HepG2 (cell line): ENCODE results near the gene HSF4. TPM values are rescaled to one million over a fixed set of nuclear protein-coding genes. Genes with fewer than 3 reads are reported as not detected.
A peak's percentile ranks its signal among the peaks of the same experiment; 100 is the strongest.

Source experiments
- ADNP ChIP-seq: sonication (generic); formaldehyde crosslinking; IDR thresholded peaks from 2 replicates; pipeline ENCODE4 v1.4.0; 2020; ENCODE audit warnings: missing genetic modification reagents
- ATF7-NPFF ChIP-seq: sonication (generic); formaldehyde crosslinking; IDR thresholded peaks from 2 replicates; pipeline ENCODE4 v1.8.1; 2023; ENCODE audit warnings: mild to moderate bottlenecking, low read depth, missing genetic modification reagents, moderate library complexity
- DBP ChIP-seq: sonication (generic); formaldehyde crosslinking; IDR thresholded peaks from 2 replicates; pipeline ENCODE4 v1.4.0; 2020; ENCODE audit warnings: missing genetic modification reagents; ENCODE audit errors: not compliant biosample characterization
- HNF1B ChIP-seq: sonication (generic); formaldehyde crosslinking; IDR thresholded peaks from 2 replicates; pipeline ENCODE4 v1.5.1; 2020; ENCODE audit warnings: mild to moderate bottlenecking, moderate library complexity, missing genetic modification reagents
- KDM5A ChIP-seq: fragments of 200-600 bp; sonication (generic); IDR thresholded peaks from 2 replicates; pipeline ENCODE4 v1.7.0; 2018; ENCODE audit warnings: antibody characterized with exemption, mild to moderate bottlenecking, low read length, borderline replicate concordance
- KLF9 ChIP-seq: IDR thresholded peaks from 2 replicates; pipeline ENCODE4 v1.6.1; 2016; ENCODE audit warnings: low read depth
- MED8 ChIP-seq: sonication (generic); formaldehyde crosslinking; IDR thresholded peaks from 2 replicates; pipeline ENCODE4 v1.8.1; 2023; ENCODE audit warnings: mild to moderate bottlenecking, missing genetic modification reagents; ENCODE audit not compliant: insufficient replicate concordance
- MIER3 ChIP-seq: IDR thresholded peaks from 2 replicates; pipeline ENCODE4 v1.6.1; 2016; ENCODE audit warnings: missing compliant biosample characterization, borderline replicate concordance
- NR2C2 ChIP-seq: sonication (generic); formaldehyde crosslinking; IDR thresholded peaks from 2 replicates; pipeline ENCODE4 v1.4.0; 2020; ENCODE audit warnings: missing genetic modification reagents, mild to moderate bottlenecking, moderate library complexity, borderline replicate concordance
- PRDM15 ChIP-seq: sonication (generic); formaldehyde crosslinking; IDR thresholded peaks from 2 replicates; pipeline ENCODE4 v1.4.0; 2020; ENCODE audit warnings: missing genetic modification reagents
- RFX3 ChIP-seq: IDR thresholded peaks from 2 replicates; pipeline ENCODE4 v1.6.1; 2016; ENCODE audit warnings: missing biosample characterization, missing genetic modification reagents
- SMAD3 ChIP-seq: sonication (generic); formaldehyde crosslinking; IDR thresholded peaks from 2 replicates; pipeline ENCODE4 v1.4.0; 2020; ENCODE audit warnings: missing genetic modification reagents
- SP4 ChIP-seq: sonication (generic); formaldehyde crosslinking; IDR thresholded peaks from 2 replicates; pipeline ENCODE4 v1.8.1; 2023; ENCODE audit warnings: mild to moderate bottlenecking, missing genetic modification reagents
- TEF ChIP-seq: sonication (generic); formaldehyde crosslinking; IDR thresholded peaks from 2 replicates; pipeline ENCODE4 v1.5.0; 2020; ENCODE audit warnings: missing genetic modification reagents
- WIZ ChIP-seq: sonication (generic); formaldehyde crosslinking; IDR thresholded peaks from 2 replicates; pipeline ENCODE4 v1.5.1; 2020; ENCODE audit warnings: mild to moderate bottlenecking, missing genetic modification reagents
- ZBTB21 ChIP-seq: sonication (generic); formaldehyde crosslinking; IDR thresholded peaks from 2 replicates; pipeline ENCODE4 v1.4.0; 2020; ENCODE audit warnings: missing genetic modification reagents
- ZBTB3 ChIP-seq: sonication (generic); formaldehyde crosslinking; IDR thresholded peaks from 2 replicates; pipeline ENCODE4 v1.4.0; 2020; ENCODE audit warnings: low read depth, mild to moderate bottlenecking, moderate library complexity, missing genetic modification reagents, borderline replicate concordance
- ZFP37 ChIP-seq: sonication (generic); formaldehyde crosslinking; IDR thresholded peaks from 2 replicates; pipeline ENCODE4 v1.4.0; 2020; ENCODE audit warnings: missing genetic modification reagents, borderline replicate concordance
- ZNF232 ChIP-seq: sonication (generic); formaldehyde crosslinking; IDR thresholded peaks from 2 replicates; pipeline ENCODE4 v1.4.0; 2020; ENCODE audit warnings: missing genetic modification reagents, borderline replicate concordance
- ZNF235 ChIP-seq: sonication (generic); formaldehyde crosslinking; IDR thresholded peaks from 2 replicates; pipeline ENCODE4 v1.8.1; 2023; ENCODE audit warnings: mild to moderate bottlenecking, missing genetic modification reagents, borderline replicate concordance
- ZNF567 ChIP-seq: sonication (generic); formaldehyde crosslinking; IDR thresholded peaks from 2 replicates; pipeline ENCODE4 v1.8.1; 2023; ENCODE audit warnings: mild to moderate bottlenecking, missing genetic modification reagents, borderline replicate concordance
- ZNF615 ChIP-seq: sonication (generic); formaldehyde crosslinking; IDR thresholded peaks from 2 replicates; pipeline ENCODE4 v1.5.0; 2020; ENCODE audit warnings: mild to moderate bottlenecking, missing genetic modification reagents, borderline replicate concordance
- ZNF75D ChIP-seq: sonication (generic); formaldehyde crosslinking; IDR thresholded peaks from 2 replicates; pipeline ENCODE4 v1.8.1; 2023; ENCODE audit warnings: missing genetic modification reagents, mild to moderate bottlenecking, borderline replicate concordance
- polyA plus RNA-seq, 8 experiments: library from polyadenylated mRNA; depleted of rRNA in 3 of 8; stranded (reverse) in 7 of 8; unstranded in 1 of 8; fragments of >200 nt; fragmentation: Illumina TruSeq in 4 of 8; extraction: Trizol in 4 of 8; gene quantifications; 2 replicates each; pipeline versions ENCODE4 v1.2.1 to v1.2.3, GENCODE V29; 2011 to 2016; ENCODE audit warnings: low read depth in 4 of 8, missing spikeins in 1 of 8, mixed read lengths in 1 of 8; ENCODE audit not compliant: insufficient read depth in 1 of 8
- total RNA-seq, 5 experiments: library from RNA; depleted of rRNA; stranded (reverse); fragments of >200 nt; fragmentation: Illumina TruSeq; extraction: Trizol; gene quantifications; 2 replicates each; pipeline ENCODE4 v1.2.3, GENCODE V29; 2016; ENCODE audit warnings: low read depth in 1 of 5

HSF4 gene
- total and polyA plus RNA-seq, 2 of the 13 experiments (the other 11 are each of a cell fraction or from before 2014, with no cell fraction given): 3.5 to 16.9 TPM

GRCh38 chr16:67183627-67184452 lies 19.3 kb downstream of the HSF4 start, which contains the start of gene MATCAP1 (continued):
- TF ChIP-seq MED8 (CRISPR knock-in tag) (no peak), PRDM15 (CRISPR knock-in tag) (no peak), WIZ (peak; percentile 96; the same call in 1 of the 2 replicates), SMAD3 (CRISPR knock-in tag) (peak; percentile 60), ZNF235 (CRISPR knock-in tag) (0 out of 2 replicates have a peak, but pooled peaks have one; percentile 64), KLF9 (CRISPR knock-in tag) (peak; percentile 84; the same call in 1 of the 2 replicates), NR2C2 (CRISPR knock-in tag) (peak; percentile 72), DBP (peak; percentile 20), KDM5A (peak; percentile 86; the same call in 1 of the 2 replicates), ZFP37 (CRISPR knock-in tag) (no peak), ZNF615 (no peak), TEF (no peak), SP4 (peak; percentile 99), ZNF232 (CRISPR knock-in tag) (no peak), ADNP (CRISPR knock-in tag) (no peak), ZBTB3 (CRISPR knock-in tag) (0 out of 2 replicates have a peak, but pooled peaks have one; percentile 76), ZNF75D (no peak), ZNF567 (peak; percentile 97), HNF1B (CRISPR knock-in tag) (no peak; the same call in 1 of the 2 replicates), MIER3 (CRISPR knock-in tag) (peak; percentile 83), ATF7-NPFF (peak; percentile 83), RFX3 (no peak), ZBTB21 (CRISPR knock-in tag) (peak; percentile 90)
